Measurements from ENCODE around the gene SMC1B. TPM values are rescaled to one million over a fixed set of nuclear protein-coding genes. Genes with fewer than 3 reads are reported as not detected.

The SMC1B gene
- total and polyA plus RNA-seq, 3 experiments from 2014 or later: 0.37 to 0.38 TPM; not detected in 1

DNA sequence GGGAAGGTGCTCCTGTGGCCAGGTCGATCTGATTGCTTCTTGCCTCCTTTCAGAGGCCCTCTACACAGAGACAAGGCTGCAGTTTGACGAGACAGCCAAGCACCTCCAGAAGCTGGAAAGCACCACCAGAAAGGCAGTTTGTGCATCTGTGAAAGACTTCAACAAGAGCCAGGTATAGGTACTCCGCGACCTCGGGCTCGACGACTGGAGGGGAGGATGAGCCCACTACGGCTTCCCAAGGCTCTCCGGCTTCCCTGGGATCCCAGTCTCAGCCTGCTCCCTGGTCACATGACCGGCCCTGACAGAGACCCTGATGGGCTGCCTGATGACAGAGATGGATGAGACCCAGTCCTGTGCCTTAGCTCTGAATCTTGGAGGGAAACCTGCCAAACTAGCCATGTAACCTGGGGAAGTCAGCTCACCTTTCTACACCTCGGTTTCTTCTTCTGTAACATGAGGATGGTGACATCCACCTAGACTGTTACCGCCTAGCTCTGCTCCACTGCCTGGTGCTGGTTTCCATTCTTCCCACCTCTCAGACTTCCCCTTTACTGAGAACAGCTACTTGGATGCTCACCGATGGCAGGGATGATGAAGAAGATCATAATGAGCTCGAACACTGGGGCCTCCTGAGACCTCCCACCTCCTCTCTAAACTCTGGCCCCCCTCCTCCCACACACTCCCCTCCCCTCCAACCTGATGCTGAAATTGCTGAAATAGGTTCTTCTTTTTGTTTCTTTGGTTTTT, 9.0 kb upstream of the SMC1B start:
- H3K9me3 Mint-ChIP-seq: peaks cover 0 to 2% (median 0%) of the 10 kb centered on the region in 5 donors
- no peak for DNase-seq
- ChIA-PET CTCF (no interaction called here), POLR2A (no interaction called here)
- no peak overlapping the region for H3K4me3 Mint-ChIP-seq
- Histone ChIP-seq H3K4me1 (ENCODE audit: insufficient read depth, low read length) (no peaks in the 10 kb centered on the region), H3K27me3 (ENCODE audit: insufficient read depth, low read length, poor library complexity, severe bottlenecking) (no peaks in the 10 kb centered on the region), H3K36me3 (ENCODE audit: insufficient read depth, low read length) (no peaks in the 10 kb centered on the region), H3K9me3 (ENCODE audit: low read length) (no peaks in the 10 kb centered on the region), H3K27ac (ENCODE audit: low read depth, low read length) (no peak overlapping the region), H3K4me3 (ENCODE audit: low read length) (no peak overlapping the region)
- H3K36me3 Mint-ChIP-seq: peaks cover 0 to 3% (median 0%) of the 10 kb centered on the region in 3 donors
- peak overlapping the region in 1 of 8 donors; percentile 47 for H3K27ac Mint-ChIP-seq
- H3K4me1 Mint-ChIP-seq: no peaks in the 10 kb centered on the region
- H3K27me3 Mint-ChIP-seq: no peaks in the 10 kb centered on the region

- no peaks in the 10 kb centered on the region for H3K4me1 ChIP-seq (ENCODE audit: insufficient read depth, low read length)
- H3K27ac Mint-ChIP-seq: no peak overlapping the region
- no peaks in the 10 kb centered on the region for H3K9me3 ChIP-seq (ENCODE audit: low read length)
- H3K27me3 ChIP-seq (ENCODE audit: insufficient read depth, low read length, poor library complexity, severe bottlenecking): no peaks in the 10 kb centered on the region
- no peak overlapping the region for H3K4me3 ChIP-seq (ENCODE audit: low read length)
- no peaks in the 10 kb centered on the region for H3K36me3 Mint-ChIP-seq
- H3K27me3 Mint-ChIP-seq: no peaks in the 10 kb centered on the region
- DNase-seq: no peak
- no peaks in the 10 kb centered on the region for H3K36me3 ChIP-seq (ENCODE audit: insufficient read depth, low read length)
- H3K4me1 Mint-ChIP-seq: no peaks in the 10 kb centered on the region
- H3K9me3 Mint-ChIP-seq: peaks cover 0 to 2% (median 0%) of the 10 kb centered on the region in 5 donors
- H3K4me3 Mint-ChIP-seq: no peak overlapping the region
- ChIA-PET CTCF (no interaction called here), POLR2A (no interaction called here)
- no peak overlapping the region for H3K27ac ChIP-seq (ENCODE audit: low read depth, low read length)
These were observed 8.1 kb upstream of the SMC1B start for GRCh38 chr22:45421349-45422055.

DNA sequence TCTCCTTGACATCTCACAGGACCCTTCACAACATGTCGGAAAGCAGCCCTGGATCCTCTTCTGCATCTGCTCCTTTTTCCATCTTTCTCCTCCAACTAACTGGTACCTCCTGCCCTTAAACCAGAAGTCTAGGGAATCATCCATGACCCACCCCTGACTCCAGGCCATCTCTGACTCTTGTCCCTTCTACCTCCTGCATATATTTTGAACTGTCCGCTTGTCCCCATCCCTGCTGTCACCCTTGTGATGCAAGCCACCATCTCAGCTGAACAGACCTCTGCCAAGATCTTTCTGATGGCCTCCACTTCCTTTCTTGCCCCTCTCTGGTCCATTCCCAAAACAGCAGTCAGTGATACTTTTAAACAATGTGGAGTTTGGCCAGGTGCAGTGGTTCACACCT, 7.1 kb upstream of the SMC1B start:
- Histone ChIP-seq H3K4me3 (ENCODE audit: low read length) (no peak overlapping the region), H3K36me3 (ENCODE audit: insufficient read depth, low read length) (no peaks in the 10 kb centered on the region), H3K27me3 (ENCODE audit: insufficient read depth, low read length, poor library complexity, severe bottlenecking) (no peaks in the 10 kb centered on the region), H3K9me3 (ENCODE audit: low read length) (no peaks in the 10 kb centered on the region), H3K27ac (ENCODE audit: low read depth, low read length) (no peak overlapping the region), H3K4me1 (ENCODE audit: insufficient read depth, low read length) (no peaks in the 10 kb centered on the region)
- Mint-ChIP-seq H3K4me1 (no peaks in the 10 kb centered on the region), H3K36me3 (no peaks in the 10 kb centered on the region), H3K27me3 (no peaks in the 10 kb centered on the region), H3K4me3 (no peak overlapping the region), H3K9me3 (no peaks in the 10 kb centered on the region), H3K27ac (peak overlapping the region in 1 of 8 donors; percentile 0)
- no peak for DNase-seq
- CTCF ChIA-PET: no interaction called here
- POLR2A ChIA-PET: no interaction called here

GRCh38 chr22:45420011-45420410, 6.6 kb upstream of the SMC1B start:
- no peaks in the 10 kb centered on the region for H3K36me3 Mint-ChIP-seq
- ChIA-PET CTCF (no interaction called here), POLR2A (no interaction called here)
- Histone ChIP-seq H3K27me3 (ENCODE audit: insufficient read depth, low read length, poor library complexity, severe bottlenecking) (no peaks in the 10 kb centered on the region), H3K36me3 (ENCODE audit: insufficient read depth, low read length) (no peaks in the 10 kb centered on the region), H3K4me1 (ENCODE audit: insufficient read depth, low read length) (no peaks in the 10 kb centered on the region), H3K4me3 (ENCODE audit: low read length) (no peak overlapping the region), H3K9me3 (ENCODE audit: low read length) (no peaks in the 10 kb centered on the region), H3K27ac (ENCODE audit: low read depth, low read length) (no peak overlapping the region)
- H3K9me3 Mint-ChIP-seq: no peaks in the 10 kb centered on the region
- H3K4me1 Mint-ChIP-seq: no peaks in the 10 kb centered on the region
- H3K27me3 Mint-ChIP-seq: no peaks in the 10 kb centered on the region
- no peak overlapping the region for H3K4me3 Mint-ChIP-seq
- no peak for DNase-seq
- H3K27ac Mint-ChIP-seq: no peak overlapping the region

GRCh38 chr22:45418770-45419138, 5.4 kb upstream of the SMC1B start:
- CTCF ChIA-PET: no interaction called here
- Mint-ChIP-seq H3K4me3 (no peak overlapping the region), H3K9me3 (no peaks in the 10 kb centered on the region), H3K4me1 (peaks cover 0 to 5% (median 4%) of the 10 kb centered on the region in 3 donors), H3K36me3 (no peaks in the 10 kb centered on the region), H3K27ac (peak overlapping the region in 1 of 8 donors; percentile 23), H3K27me3 (no peaks in the 10 kb centered on the region)
- H3K36me3 ChIP-seq (ENCODE audit: insufficient read depth, low read length): no peaks in the 10 kb centered on the region
- no peaks in the 10 kb centered on the region for H3K27me3 ChIP-seq (ENCODE audit: insufficient read depth, low read length, poor library complexity, severe bottlenecking)
- H3K27ac ChIP-seq (ENCODE audit: low read depth, low read length): no peak overlapping the region
- H3K4me1 ChIP-seq (ENCODE audit: insufficient read depth, low read length): peaks cover 2% of the 10 kb centered on the region
- POLR2A ChIA-PET: no interaction called here
- no peak for DNase-seq
- H3K4me3 ChIP-seq (ENCODE audit: low read length): no peak overlapping the region
- H3K9me3 ChIP-seq (ENCODE audit: low read length): no peaks in the 10 kb centered on the region

- Histone ChIP-seq H3K27ac (ENCODE audit: low read depth, low read length) (no peak overlapping the region), H3K4me1 (ENCODE audit: insufficient read depth, low read length) (peaks cover 4% of the 10 kb centered on the region), H3K4me3 (ENCODE audit: low read length) (no peak overlapping the region), H3K27me3 (ENCODE audit: insufficient read depth, low read length, poor library complexity, severe bottlenecking) (no peaks in the 10 kb centered on the region), H3K9me3 (ENCODE audit: low read length) (no peaks in the 10 kb centered on the region), H3K36me3 (ENCODE audit: insufficient read depth, low read length) (no peaks in the 10 kb centered on the region)
- ChIA-PET POLR2A (no interaction called here), CTCF (no interaction called here)
- Mint-ChIP-seq H3K27me3 (no peaks in the 10 kb centered on the region), H3K27ac (peak overlapping the region in 1 of 8 donors; percentile 23), H3K4me3 (no peak overlapping the region), H3K36me3 (no peaks in the 10 kb centered on the region), H3K9me3 (no peaks in the 10 kb centered on the region), H3K4me1 (peaks cover 0 to 9% (median 9%) of the 10 kb centered on the region in 3 donors)
- DNase-seq: no peak
These were observed 4.8 kb upstream of the SMC1B start for GRCh38 chr22:45418056-45418769.

DNA sequence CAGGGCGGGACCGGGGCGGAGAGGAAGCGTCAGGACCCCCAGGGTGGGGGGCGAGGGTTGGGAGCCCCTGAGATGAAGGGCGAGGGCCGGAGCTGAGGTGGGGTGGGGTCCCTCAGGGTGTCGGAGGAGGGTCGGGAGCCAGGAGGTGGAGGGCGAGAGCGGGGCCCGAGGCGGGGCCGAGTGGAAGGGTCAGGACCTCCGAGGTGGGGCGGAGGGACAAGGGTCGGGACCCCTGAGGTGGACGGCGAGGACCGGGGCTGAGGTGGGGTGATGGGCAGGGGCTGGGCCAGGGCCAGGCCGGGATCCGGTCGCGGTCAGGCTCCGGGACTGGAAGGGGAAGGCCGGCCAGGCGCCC, 409 bp downstream of the SMC1B start:
- CTCF ChIA-PET: interaction anchor here (1.0 kb wide), 1 partner anchor 20 kb away, joined by 4 read pairs; no protein-coding TSS in a partner anchor
- Histone ChIP-seq H3K4me3 (ENCODE audit: low read length) (peak overlapping the region; percentile 70), H3K4me1 (ENCODE audit: insufficient read depth, low read length) (peaks cover 9% of the 10 kb centered on the region), H3K9me3 (ENCODE audit: low read length) (no peaks in the 10 kb centered on the region), H3K27ac (ENCODE audit: low read depth, low read length) (no peak overlapping the region), H3K27me3 (ENCODE audit: insufficient read depth, low read length, poor library complexity, severe bottlenecking) (no peaks in the 10 kb centered on the region), H3K36me3 (ENCODE audit: insufficient read depth, low read length) (no peaks in the 10 kb centered on the region)
- POLR2A ChIA-PET: no interaction called here
- Mint-ChIP-seq H3K4me1 (peaks cover 0 to 13% (median 9%) of the 10 kb centered on the region in 3 donors), H3K9me3 (peaks cover 0 to 6% (median 0%) of the 10 kb centered on the region in 5 donors), H3K27me3 (peaks cover 0 to 2% of the 10 kb centered on the region in 2 donors), H3K27ac (no peak overlapping the region), H3K36me3 (no peaks in the 10 kb centered on the region), H3K4me3 (peak overlapping the region in 3 of 7 donors; percentile 59 to 79 (median 63))
- DNase-seq: no peak

GRCh38 chr22:45407793-45408192, 5.6 kb downstream of the SMC1B start:
- H3K27ac ChIP-seq (ENCODE audit: low read depth, low read length): no peak overlapping the region
- ChIA-PET CTCF (interaction anchor here (1.0 kb wide), 1 partner anchor 11 kb away, joined by 3 read pairs; no protein-coding TSS in a partner anchor), POLR2A (no interaction called here)
- DNase-seq: no peak
- no peak overlapping the region for H3K4me3 ChIP-seq (ENCODE audit: low read length)
- Mint-ChIP-seq H3K27me3 (peaks cover 0 to 2% of the 10 kb centered on the region in 2 donors), H3K36me3 (peaks cover 0 to 6% (median 0%) of the 10 kb centered on the region in 3 donors), H3K4me3 (no peak overlapping the region), H3K4me1 (peaks cover 0 to 3% (median 0%) of the 10 kb centered on the region in 3 donors), H3K9me3 (peaks cover 0 to 6% (median 3%) of the 10 kb centered on the region in 5 donors), H3K27ac (no peak overlapping the region)
- H3K36me3 ChIP-seq (ENCODE audit: insufficient read depth, low read length): no peaks in the 10 kb centered on the region
- H3K27me3 ChIP-seq (ENCODE audit: insufficient read depth, low read length, poor library complexity, severe bottlenecking): no peaks in the 10 kb centered on the region
- H3K4me1 ChIP-seq (ENCODE audit: insufficient read depth, low read length): peaks cover 3% of the 10 kb centered on the region
- no peaks in the 10 kb centered on the region for H3K9me3 ChIP-seq (ENCODE audit: low read length)
